Endometrial microvascular endothelial cells (primary cell): ENCODE results near the gene SDHB. TPM values are rescaled to one million over a fixed set of nuclear protein-coding genes. Genes with fewer than 3 reads are reported as not detected.

Experiments used
- in situ Hi-C: cut with HindIII; loops from 2 replicates; pipeline ENCODE4 v1.10.0; 2017; ENCODE audit warnings: low sequenced_read_pairs, low pct_unique_long_range_greater_than_20kb; ENCODE audit errors: inconsistent ontology term
- total RNA-seq: library from RNA; depleted of rRNA; stranded (reverse); fragments of >200 nt; gene quantifications from one replicate; pipeline ENCODE4 v1.2.3, GENCODE V29; 2015; ENCODE audit errors: inconsistent ontology term

The SDHB gene
- total RNA-seq, 1 donor from 2014 or later, result 172 TPM

GRCh38 chr1:17020502-17020901 lies 33.3 kb downstream of the SDHB start:
- in situ Hi-C loops, result no loop called here

GRCh38 chr1:17018849-17019248 lies 35.0 kb downstream of the SDHB start:
- in situ Hi-C loops, result no loop called here

DNA sequence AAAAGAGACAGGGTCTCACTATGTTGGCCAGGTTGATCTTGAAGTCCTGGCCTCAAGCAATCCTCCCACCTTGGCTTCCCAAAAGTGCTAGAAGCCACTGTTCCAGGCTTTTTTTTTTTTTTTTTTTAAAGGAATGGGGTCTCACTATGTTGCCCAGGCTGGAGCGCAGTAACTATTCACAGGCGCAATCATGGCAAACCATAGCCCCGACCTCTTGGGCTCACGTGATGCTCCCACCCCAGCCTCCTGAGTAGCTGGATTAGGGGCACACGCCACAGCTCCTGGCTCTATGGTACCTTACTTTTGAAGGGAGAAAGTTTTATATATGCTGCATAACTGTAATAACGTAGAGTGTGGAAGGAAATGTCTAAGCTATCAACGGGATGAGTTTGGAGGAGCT lies 36.4 kb downstream of the SDHB start:
- in situ Hi-C loops, result no loop called here

DNA sequence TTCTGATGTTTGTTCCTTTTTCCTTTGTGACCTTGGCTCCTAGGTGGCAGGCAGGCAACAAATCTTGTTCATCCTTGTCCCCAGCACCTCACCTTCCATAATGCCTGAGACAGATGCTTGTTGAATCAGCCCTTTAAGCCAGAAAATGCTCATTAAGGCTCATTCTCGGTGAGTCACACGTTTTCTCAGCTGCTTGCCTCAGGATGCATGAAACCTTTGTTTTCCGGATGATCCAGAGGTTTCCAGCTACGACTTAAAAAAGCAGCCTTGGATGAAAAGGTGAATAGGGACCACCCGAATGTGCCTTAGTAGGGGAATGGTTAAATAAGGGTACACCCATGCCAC lies 37.5 kb downstream of the SDHB start:
- in situ Hi-C loops, result no loop called here

GRCh38 chr1:17014671-17015567 lies 38.9 kb downstream of the SDHB start:
- in situ Hi-C loops, result no loop called here

- in situ Hi-C loops, result no loop called here
Measured at GRCh38 chr1:17013491-17014320, 40.1 kb downstream of the SDHB start.

GRCh38 chr1:17012775-17013490 lies 40.9 kb downstream of the SDHB start:
- in situ Hi-C loops, result no loop called here

DNA sequence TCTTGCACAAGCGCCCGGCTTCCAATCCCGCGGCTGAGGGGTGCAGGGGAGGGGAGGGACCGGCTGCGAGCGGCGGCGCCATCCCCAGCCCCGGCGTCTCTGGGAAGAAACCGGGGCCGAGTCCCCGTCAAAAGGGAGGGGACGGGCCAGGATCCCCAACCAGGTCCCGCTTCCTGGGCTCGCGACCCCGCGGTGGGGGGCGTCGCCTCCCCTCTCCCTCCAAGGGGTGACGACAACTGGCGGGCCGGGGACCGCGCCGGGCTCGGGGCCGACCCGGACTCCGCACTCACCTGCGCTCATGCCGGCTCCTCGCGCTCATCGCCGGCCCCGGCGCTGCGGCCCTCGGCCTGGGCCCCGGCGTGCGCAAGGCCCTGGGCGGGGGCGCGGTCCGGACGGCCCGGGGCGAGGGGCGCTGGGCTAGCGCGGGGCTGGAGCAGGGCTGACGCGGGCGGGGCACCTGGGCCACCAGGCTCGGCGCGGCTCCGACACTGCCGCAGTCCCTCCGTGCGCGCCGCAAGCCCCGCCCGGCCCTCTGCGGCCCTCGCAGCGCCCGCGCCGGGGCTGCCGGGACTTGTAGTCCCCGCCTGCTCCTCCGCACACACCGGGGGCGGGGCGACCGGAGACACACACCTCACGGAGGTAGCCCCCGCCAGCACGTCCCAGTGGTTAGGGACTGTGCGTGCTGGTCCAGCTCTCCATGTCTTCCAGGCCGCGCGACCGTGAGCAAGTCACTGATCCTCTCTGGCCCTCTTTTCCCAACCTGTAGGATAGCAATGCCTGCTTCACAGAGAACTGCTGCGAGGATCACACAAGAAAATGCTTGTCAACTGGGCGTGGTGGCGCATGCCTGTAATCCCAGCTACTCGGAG lies 42.2 kb downstream of the SDHB start, which contains the start of gene ATP13A2:
Gene ATP13A2 (minus strand): TSS at position 490 of the 869 bp plus-strand sequence. CDS start 190 bp downstream, at position 300.
- in situ Hi-C loops, result no loop called here

DNA sequence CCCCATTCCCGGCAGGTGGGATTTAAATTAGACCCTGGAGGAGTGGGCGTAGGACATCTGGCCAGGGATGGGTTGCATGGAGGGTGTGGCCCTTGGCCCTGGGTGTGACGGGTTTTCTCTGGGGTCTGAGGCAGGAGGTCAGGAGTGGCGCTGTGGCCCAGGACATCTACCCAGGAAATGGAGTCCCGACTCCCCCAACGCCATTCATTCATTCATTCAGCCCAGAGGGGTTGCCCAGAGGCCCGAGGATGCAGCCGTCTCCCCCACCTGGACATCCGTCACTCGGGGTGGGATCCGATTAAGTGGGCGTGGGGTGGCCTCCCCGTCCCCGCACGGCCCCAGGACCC lies 42.8 kb downstream of the SDHB start:
- in situ Hi-C loops, result no loop called here

DNA sequence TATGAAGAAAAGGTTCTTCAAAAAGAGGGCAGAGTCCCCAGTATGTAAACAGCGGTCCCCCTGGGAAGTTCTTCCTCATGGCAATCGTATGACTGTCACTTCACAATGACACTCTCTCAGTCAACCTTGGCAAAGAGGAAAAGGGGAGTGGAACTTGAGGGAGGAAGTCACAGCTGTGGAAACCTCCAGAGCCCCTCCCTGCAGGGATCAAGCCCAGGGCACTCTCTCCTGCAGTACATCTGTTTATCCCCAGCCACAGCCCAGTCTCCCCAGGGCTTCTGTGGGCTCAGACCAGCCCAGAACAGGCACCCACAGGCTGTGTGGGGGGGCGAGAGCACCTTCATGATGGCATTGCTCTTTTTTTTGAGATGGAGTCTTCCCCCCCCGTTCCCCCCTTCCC lies 44.1 kb downstream of the SDHB start:
- in situ Hi-C loops, result no loop called here

- in situ Hi-C loops, result no loop called here
Measured at GRCh38 chr1:17008208-17008855, 45.5 kb downstream of the SDHB start.

- in situ Hi-C loops, result no loop called here
Measured at GRCh38 chr1:17007121-17007520, 46.7 kb downstream of the SDHB start.

DNA sequence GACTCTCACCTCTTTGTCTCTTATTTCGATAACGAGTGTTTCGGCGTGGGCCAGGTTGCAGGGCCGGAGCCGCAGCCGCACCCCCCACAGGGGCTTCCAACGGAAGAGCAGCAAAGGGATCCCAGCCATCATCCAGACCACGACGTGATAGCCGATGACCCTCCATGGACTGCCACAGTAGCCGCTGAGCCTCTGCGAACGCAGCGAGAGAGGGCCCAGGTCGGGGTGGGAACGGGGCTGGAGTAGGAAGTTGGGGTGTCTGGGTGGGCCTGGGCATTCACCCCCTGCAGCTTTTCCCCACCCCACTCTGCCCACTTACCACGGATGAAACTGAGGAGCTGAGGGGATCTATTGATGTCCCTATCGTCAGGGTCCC lies 48.5 kb downstream of the SDHB start:
- in situ Hi-C loops, result no loop called here

- in situ Hi-C loops, result no loop called here
Measured at GRCh38 chr1:17004466-17005364, 49.1 kb downstream of the SDHB start.

DNA sequence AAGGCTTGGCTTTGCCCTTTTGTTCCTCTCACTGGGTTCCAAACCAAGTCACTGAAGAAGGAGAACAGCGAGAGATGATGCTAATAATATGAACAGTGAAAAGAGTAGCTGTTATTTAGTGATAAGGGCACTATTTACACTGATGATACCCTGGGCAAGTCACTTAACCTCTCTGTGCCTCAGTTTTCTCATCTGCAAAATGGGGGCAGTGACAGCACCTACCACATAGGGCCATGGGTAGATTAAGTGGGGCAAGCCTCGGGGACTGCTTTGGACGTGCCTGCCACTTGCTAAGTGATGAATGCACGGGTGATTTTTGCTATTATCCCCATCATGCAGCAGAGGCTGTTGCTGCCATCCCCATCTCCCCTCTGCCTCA lies 51.3 kb downstream of the SDHB start:
- in situ Hi-C loops, result no loop called here

DNA sequence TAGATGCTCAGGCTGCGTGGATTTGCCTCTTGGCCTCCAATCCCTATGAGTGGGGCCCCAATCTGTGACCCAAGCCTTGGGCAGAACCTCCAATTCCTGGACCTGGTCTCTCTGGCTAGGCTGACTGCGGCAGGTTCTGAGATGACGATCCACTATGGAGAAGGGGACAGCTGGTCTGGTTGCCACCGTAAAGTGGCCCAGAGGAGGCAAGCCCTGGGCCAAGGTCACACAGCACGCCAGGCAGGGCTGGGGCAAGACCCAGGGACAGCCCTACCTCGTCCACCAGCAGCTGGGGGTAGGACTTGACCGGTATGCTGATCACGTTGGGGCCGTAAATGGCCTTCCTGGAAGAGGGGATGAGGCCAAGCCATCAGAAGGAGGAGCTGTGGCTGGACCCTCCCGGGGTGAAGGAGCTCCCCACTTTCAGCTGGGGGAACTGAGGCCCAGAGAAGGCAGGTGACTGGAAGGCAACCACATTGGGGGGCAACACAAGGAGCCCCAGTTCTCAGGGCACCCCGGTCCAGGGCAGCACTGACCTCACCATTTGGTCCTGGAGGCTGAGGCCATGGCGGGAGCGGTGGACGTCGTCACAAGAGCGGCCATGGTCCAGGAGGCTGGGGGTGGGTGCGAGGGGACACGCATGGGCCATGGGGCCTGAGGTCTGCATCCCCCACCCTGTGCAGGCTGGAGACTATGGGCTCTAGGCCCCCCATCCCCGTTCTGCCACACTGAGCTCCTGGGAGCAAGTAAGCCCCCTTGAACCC lies 51.9 kb downstream of the SDHB start:
- in situ Hi-C loops, result no loop called here

DNA sequence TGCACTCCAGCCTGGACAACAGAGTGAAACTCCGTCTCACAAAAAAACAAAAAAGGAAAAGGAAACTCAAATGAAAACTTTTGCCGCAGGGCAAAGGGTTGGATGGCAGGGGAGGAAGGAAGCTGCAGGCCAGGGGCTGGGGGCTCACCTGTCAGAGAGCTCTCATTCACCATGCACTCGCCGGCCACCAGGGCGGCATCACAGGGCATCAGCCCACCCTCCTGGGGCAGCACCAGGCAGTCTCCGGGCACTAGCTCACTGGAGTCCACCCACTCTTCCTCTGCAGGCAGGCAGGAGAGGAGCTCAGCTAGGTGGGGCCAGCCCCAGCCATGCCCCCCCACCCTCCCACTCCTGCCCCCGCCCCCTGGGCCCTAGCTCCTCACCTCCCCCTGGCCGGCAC lies 54.0 kb downstream of the SDHB start:
- in situ Hi-C loops, result no loop called here
